Vagina (tissue), 2 donors: ENCODE measurements around the gene CST9L.

ENCODE experiments used
- CTCF ChIP-seq, 3 experiments: fragments of 450-650 bp in 2 of 3; fragments of 200-600 bp in 1 of 3; sonication (generic) in 1 of 3; IDR thresholded peaks; one replicate each; pipeline ENCODE4 v1.5.1; 2017 to 2019; ENCODE audit warnings: antibody characterized with exemption in 3 of 3, mild to moderate bottlenecking in 2 of 3, moderate library complexity in 2 of 3
- POLR2A ChIP-seq, 2 donors: fragments of 450-650 bp; IDR thresholded peaks; one replicate each; pipeline ENCODE4 v1.6.1; 2017; ENCODE audit warnings: antibody characterized with exemption in 2 of 2, mild to moderate bottlenecking in 2 of 2, moderate library complexity in 2 of 2
- POLR2AphosphoS5 ChIP-seq, 2 donors: sonication (generic); formaldehyde crosslinking; IDR thresholded peaks; one replicate each; pipeline ENCODE4 v1.9.0; 2017; ENCODE audit warnings: antibody characterized with exemption in 2 of 2, mild to moderate bottlenecking in 2 of 2, low read depth in 1 of 2; ENCODE audit not compliant: insufficient read depth in 1 of 2

- TF ChIP-seq CTCF (IDR thresholded peaks at IDR 0.05) = no peak
- no peak for TF ChIP-seq POLR2A (IDR thresholded peaks at IDR 0.05)
- TF ChIP-seq POLR2AphosphoS5 (IDR thresholded peaks at IDR 0.05; ENCODE audit: insufficient read depth in 1 of 2, low read depth in 1 of 2) = no peak
Observed at GRCh38 chr20:23601715-23602114, 33.4 kb upstream of the CST9L start.
